Iris pigment epithelial cell (primary cell): Measurements from ENCODE around the gene LETMD1.
"Not testable (repeated sequence)": the region's sequence is repeated elsewhere in the genome, so short reads cannot be mapped to it uniquely, and the experiment has no call there.

ENCODE experiments used
- DNase-seq: peaks from one replicate; pipeline ENCODE4 v3.0.0-alpha.2; 2011; ENCODE audit warnings: low read depth

The LETMD1 gene

GRCh38 chr12:51077930-51078329 is 29.8 kb downstream of the LETMD1 start:
- peak; percentile 60 for DNase-seq

- DNase-seq, result not testable (repeated sequence)
Observed at GRCh38 chr12:51078346-51078745, 30.2 kb downstream of the LETMD1 start.

DNA sequence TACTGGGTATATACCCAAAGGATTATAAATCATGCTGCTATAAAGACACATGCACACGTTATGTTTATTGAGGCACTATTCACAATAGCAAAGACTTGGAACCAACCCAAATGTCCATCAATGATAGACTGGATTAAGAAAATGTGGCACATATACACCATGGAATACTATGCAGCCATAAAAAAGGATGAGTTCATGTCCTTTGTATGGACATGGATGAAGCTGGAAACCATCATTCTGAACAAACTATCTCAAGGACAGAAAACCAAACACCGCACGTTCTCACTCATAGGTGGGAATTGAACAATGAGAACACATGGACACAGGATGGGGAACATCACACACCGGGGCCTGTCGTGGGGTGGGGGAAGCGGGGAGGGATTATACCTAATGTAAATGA is 30.7 kb downstream of the LETMD1 start:
- DNase-seq, result not testable (repeated sequence)

- DNase-seq, result no peak
Observed at GRCh38 chr12:51080136-51080535, 32.0 kb downstream of the LETMD1 start.

GRCh38 chr12:51081421-51081820 is 33.3 kb downstream of the LETMD1 start:
- no peak for DNase-seq

GRCh38 chr12:51082561-51083125 is 34.5 kb downstream of the LETMD1 start:
- peak; percentile 44 for DNase-seq

GRCh38 chr12:51083126-51083833 is 35.2 kb downstream of the LETMD1 start, which contains the start of gene CSRNP2:
CSRNP2 (minus strand) TSS chr12:51083596; CDS start chr12:51076561, 7,035 bp downstream.
- peak; percentile 98 for DNase-seq

DNA sequence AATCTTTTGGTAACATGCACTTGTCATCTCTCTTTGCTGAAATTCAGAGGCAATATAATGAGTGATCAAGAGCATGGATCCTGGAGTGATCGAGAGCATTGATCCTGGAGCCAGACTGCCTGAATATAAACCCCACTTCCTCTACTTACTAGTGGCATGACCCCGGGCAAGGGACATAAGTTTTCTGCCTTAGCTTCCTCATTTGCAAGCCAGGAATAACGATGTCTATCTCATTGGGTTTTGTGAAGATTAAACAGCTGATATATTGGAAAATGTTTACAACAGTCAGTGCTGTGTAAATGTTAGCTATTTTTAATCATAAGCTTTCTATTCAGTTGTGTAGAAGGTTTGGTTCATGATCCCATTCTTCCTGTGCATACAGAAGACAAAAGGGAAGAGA is 37.6 kb downstream of the LETMD1 start:
- no peak for DNase-seq

GRCh38 chr12:51086933-51087332 is 38.8 kb downstream of the LETMD1 start:
- no peak for DNase-seq

DNA sequence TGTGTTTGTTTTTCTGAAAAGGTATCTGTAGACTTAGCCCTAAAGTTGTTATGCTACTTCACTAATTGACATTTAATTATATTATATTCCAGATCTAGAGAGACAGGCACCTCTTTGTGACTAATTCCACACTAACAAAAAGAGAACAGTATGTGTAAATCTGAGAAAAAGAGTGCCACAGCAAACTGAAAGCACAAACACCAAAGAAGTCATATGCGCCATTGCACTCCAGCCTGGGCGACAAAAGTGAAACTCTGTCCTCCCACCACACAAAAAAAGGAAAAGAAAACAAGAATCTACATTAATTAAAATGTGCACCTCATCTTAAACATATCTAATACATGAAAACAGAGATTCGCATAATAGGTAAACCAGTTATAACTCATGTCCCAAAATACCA is 39.7 kb downstream of the LETMD1 start:
- no peak for DNase-seq

DNA sequence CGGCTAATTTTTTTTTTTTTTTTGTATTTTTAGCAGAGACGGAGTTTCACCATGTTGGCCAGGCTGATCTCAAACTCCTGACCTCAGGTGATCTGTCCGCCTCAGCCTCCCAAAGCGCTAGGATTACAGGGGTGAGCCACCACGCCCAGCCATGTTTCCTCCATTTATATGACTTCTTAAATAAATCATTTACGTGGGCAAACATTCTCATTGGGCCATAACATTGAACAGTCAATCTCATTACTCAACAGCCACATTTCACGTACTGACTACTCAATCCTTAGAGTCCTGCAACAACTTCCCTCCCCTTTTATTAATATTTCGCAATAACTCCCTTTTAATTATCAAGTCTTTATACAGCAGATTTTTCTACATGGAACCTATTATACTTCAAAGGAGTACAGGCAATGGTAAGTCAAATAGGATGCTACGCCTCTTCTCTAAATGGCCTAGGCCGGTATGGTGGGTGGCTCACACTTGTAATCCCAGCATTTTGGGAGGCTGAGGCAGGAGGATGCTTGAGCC is 42.6 kb downstream of the LETMD1 start:
- DNase-seq, result no peak

DNA sequence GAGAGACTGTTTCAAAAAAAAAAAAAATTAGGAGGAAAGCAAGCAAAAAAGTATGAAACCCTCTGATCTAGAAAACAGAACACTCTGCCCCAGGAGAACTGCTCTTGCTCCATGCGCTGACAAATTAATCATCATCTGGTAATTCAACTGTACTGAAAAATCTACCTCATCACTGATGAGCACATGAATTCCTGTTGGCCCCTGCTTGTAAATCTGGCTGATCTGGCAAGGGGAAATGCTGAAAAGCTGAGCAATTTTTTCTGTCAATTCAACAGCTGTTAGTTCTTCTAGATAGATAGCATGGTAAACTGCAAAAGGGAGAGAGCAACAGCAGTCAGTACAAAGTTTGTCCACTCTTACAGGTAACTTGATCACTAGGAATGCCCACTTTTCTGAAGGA is 50.5 kb downstream of the LETMD1 start:
- DNase-seq, result peak; percentile 50

GRCh38 chr12:51103977-51104376 is 55.9 kb downstream of the LETMD1 start:
- no peak for DNase-seq

GRCh38 chr12:51108136-51108535 is 60.0 kb downstream of the LETMD1 start:
- DNase-seq, result no peak
